HG02763 (cell line): ENCODE results near the gene VMP1.

Experiments
- ATAC-seq: cut with Tn5 transposase; IDR thresholded peaks from one replicate; pipeline ENCODE4 v1.9.1; 2021; ENCODE audit warnings: mild to moderate bottlenecking, moderate library complexity; ENCODE audit not compliant: unreplicated experiment

The VMP1 gene

GRCh38 chr17:59707971-59708430, 547 bp downstream of the VMP1 start:
- ATAC-seq, result no peak

GRCh38 chr17:59711936-59712335, 4.5 kb downstream of the VMP1 start:
- no peak for ATAC-seq

GRCh38 chr17:59712862-59713261, 5.4 kb downstream of the VMP1 start:
- ATAC-seq, result no peak

GRCh38 chr17:59714255-59714654, 6.8 kb downstream of the VMP1 start:
- no peak for ATAC-seq

- ATAC-seq, result no peak
These were observed 9.0 kb downstream of the VMP1 start for GRCh38 chr17:59716427-59716826.

GRCh38 chr17:59719526-59719925, 12.1 kb downstream of the VMP1 start:
- ATAC-seq, result no peak

GRCh38 chr17:59722623-59723022, 15.2 kb downstream of the VMP1 start:
- no peak for ATAC-seq

GRCh38 chr17:59723041-59723440, 15.6 kb downstream of the VMP1 start:
- no peak for ATAC-seq

GRCh38 chr17:59723607-59724006, 16.2 kb downstream of the VMP1 start:
- ATAC-seq, result no peak

- no peak for ATAC-seq
These were observed 18.2 kb downstream of the VMP1 start for GRCh38 chr17:59725691-59726090.

- ATAC-seq, result no peak
These were observed 20.5 kb downstream of the VMP1 start for GRCh38 chr17:59727817-59728533.

GRCh38 chr17:59730268-59730834, 22.9 kb downstream of the VMP1 start:
- no peak for ATAC-seq

GRCh38 chr17:59733697-59734096, 26.2 kb downstream of the VMP1 start:
- no peak for ATAC-seq

- no peak for ATAC-seq
These were observed 26.8 kb downstream of the VMP1 start for GRCh38 chr17:59734226-59734625.

- no peak for ATAC-seq
These were observed 29.9 kb downstream of the VMP1 start for GRCh38 chr17:59737324-59737723.

- no peak for ATAC-seq
These were observed 36.4 kb downstream of the VMP1 start for GRCh38 chr17:59743842-59744241.

GRCh38 chr17:59745040-59745439, 37.6 kb downstream of the VMP1 start:
- no peak for ATAC-seq

GRCh38 chr17:59746849-59747445, 39.5 kb downstream of the VMP1 start:
- ATAC-seq, result no peak

GRCh38 chr17:59748591-59748990, 41.1 kb downstream of the VMP1 start:
- no peak for ATAC-seq

- ATAC-seq, result no peak
These were observed 44.5 kb downstream of the VMP1 start for GRCh38 chr17:59751955-59752413.

GRCh38 chr17:59752446-59752845, 45.0 kb downstream of the VMP1 start:
- no peak for ATAC-seq

- no peak for ATAC-seq
These were observed 45.5 kb downstream of the VMP1 start for GRCh38 chr17:59752922-59753321.
